Endothelial cell of umbilical vein (primary cell): Measurements from ENCODE around the gene DAZAP1. TPM values are rescaled to one million over a fixed set of nuclear protein-coding genes. Genes with fewer than 3 reads are reported as not detected.

Experiments used
- BruUV-seq: library from RNA; stranded (reverse); fragments of 400-500 nt; replicated peaks from 2 replicates; lab custom pipeline; 2021; lab: Mats Ljungman, UMichigan
- CTCF ChIA-PET: fragments of 300-600, 350-600 bp; sonication (Branson Sonifier 250); formaldehyde crosslinking; loops from one replicate; lab custom pipeline; 2021; ENCODE audit warnings: antibody characterized with exemption, inconsistent platforms; lab: Charles Lee
- POLR2A ChIA-PET: fragments of 300-600, 350-600 bp; sonication (Branson Sonifier 250); formaldehyde crosslinking; loops from one replicate; lab custom pipeline; 2021; ENCODE audit warnings: antibody characterized with exemption, inconsistent platforms; lab: Charles Lee
- DNase-seq: peaks from one replicate; pipeline ENCODE4 v3.0.0-alpha.2; 2011; ENCODE audit warnings: low read depth, low spot score
- FAIRE-seq: peaks from 2 replicates; lab custom pipeline; 2011; peaks lifted over from hg19 to GRCh38; lab: Jason Lieb, UNC
- H2AFZ ChIP-seq: 2 replicates; pipeline ENCODE4 v1.6.0; 2012; ENCODE audit warnings: low read depth, low read length, control low read depth, inconsistent platforms
- H3K27ac ChIP-seq: 2 replicates; pipeline ENCODE4 v1.5.1; 2011; ENCODE audit warnings: low read depth, mild to moderate bottlenecking, control low read depth, low read length, moderate library complexity; ENCODE audit not compliant: insufficient read depth
- H3K27me3 ChIP-seq, 2 experiments: 2 replicates each; pipeline versions ENCODE4 v1.6.0 to v1.6.1; 2011; ENCODE audit warnings: low read length in 2 of 2, mixed read lengths in 1 of 2; ENCODE audit not compliant: control insufficient read depth in 2 of 2, insufficient read depth in 2 of 2
- H3K36me3 ChIP-seq, 2 experiments: 2 replicates in 1 of 2; 3 replicates in 1 of 2; pipeline ENCODE4 v1.5.1; 2011; ENCODE audit warnings: low read length in 2 of 2, mild to moderate bottlenecking in 1 of 2, moderate library complexity in 1 of 2; ENCODE audit not compliant: control insufficient read depth in 2 of 2, insufficient read depth in 2 of 2; ENCODE audit errors: extremely low read depth in 1 of 2
- H3K4me1 ChIP-seq: 3 replicates; pipeline ENCODE4 v1.5.1; 2011; ENCODE audit warnings: mild to moderate bottlenecking, low read length; ENCODE audit not compliant: control insufficient read depth, insufficient read depth; ENCODE audit errors: extremely low read depth
- H3K4me2 ChIP-seq: 2 replicates; pipeline ENCODE4 v1.6.1; 2011; ENCODE audit warnings: low read length, control low read depth, mixed read lengths; ENCODE audit not compliant: insufficient read depth
- H3K4me3 ChIP-seq, 3 experiments: fragments of 200-600 bp in 1 of 3; sonication (generic), shearing (Covaris generic) in 1 of 3; replicated peaks in 1 of 3; 2 replicates each; pipeline ENCODE4 v1.5.1; 2011 to 2016; ENCODE audit warnings: control low read depth in 3 of 3, low read length in 3 of 3, mild to moderate bottlenecking in 2 of 3, inconsistent platforms in 1 of 3, low read depth in 1 of 3, moderate library complexity in 1 of 3; ENCODE audit not compliant: insufficient read depth in 1 of 3
- H3K79me2 ChIP-seq: 2 replicates; pipeline ENCODE4 v1.6.0; 2012; ENCODE audit warnings: low read length, inconsistent platforms; ENCODE audit not compliant: control insufficient read depth, insufficient read depth
- H3K9ac ChIP-seq: replicated peaks from 2 replicates; pipeline ENCODE3; 2011; ENCODE audit warnings: low read length, control low read depth; ENCODE audit not compliant: insufficient read depth; ENCODE audit errors: extremely low read depth
- H3K9me1 ChIP-seq: replicated peaks from 3 replicates; pipeline ENCODE4 v1.6.0; 2011; ENCODE audit warnings: mild to moderate bottlenecking, low read length; ENCODE audit not compliant: control insufficient read depth, insufficient read depth; ENCODE audit errors: extremely low read depth
- H3K9me3 ChIP-seq: replicated peaks from 2 replicates; pipeline ENCODE4 v1.5.1; 2012; ENCODE audit warnings: low read length, inconsistent platforms; ENCODE audit not compliant: control insufficient read depth, insufficient read depth
- H4K20me1 ChIP-seq: replicated peaks from 2 replicates; pipeline ENCODE3; 2011; ENCODE audit warnings: mild to moderate bottlenecking, low read length; ENCODE audit not compliant: control insufficient read depth, insufficient read depth; ENCODE audit errors: extremely low read depth
- EZH2 ChIP-seq: IDR thresholded peaks from 2 replicates; pipeline ENCODE4 v1.6.1; 2012; ENCODE audit warnings: borderline replicate concordance, low read depth, mild to moderate bottlenecking, moderate library complexity, low read length, inconsistent platforms; ENCODE audit not compliant: severe bottlenecking
- FOS ChIP-seq: IDR thresholded peaks from 2 replicates; pipeline ENCODE4 v1.6.1; 2011; ENCODE audit warnings: mild to moderate bottlenecking, low read length, moderate library complexity, borderline replicate concordance; ENCODE audit not compliant: insufficient read depth
- GATA2 ChIP-seq: IDR thresholded peaks from 2 replicates; pipeline ENCODE4 v1.7.0; 2011; ENCODE audit warnings: low read depth, mild to moderate bottlenecking, moderate library complexity, mixed read lengths, low read length; ENCODE audit not compliant: insufficient read length, insufficient read depth
- JUN ChIP-seq: IDR thresholded peaks from 2 replicates; pipeline ENCODE4 v1.6.1; 2011; ENCODE audit warnings: borderline replicate concordance, low read depth; ENCODE audit not compliant: insufficient read length, insufficient read depth
- MAX ChIP-seq: IDR thresholded peaks from 2 replicates; pipeline ENCODE4 v1.6.1; 2011; ENCODE audit not compliant: insufficient read depth, insufficient read length
- MYC ChIP-seq: IDR thresholded peaks from one replicate; pipeline ENCODE4 v1.6.1; 2011; ENCODE audit warnings: mild to moderate bottlenecking, low read depth, low read length
- POLR2A ChIP-seq: IDR thresholded peaks from 2 replicates; pipeline ENCODE4 v1.6.1; 2012; ENCODE audit warnings: low read depth, mild to moderate bottlenecking, control low read depth, low read length
- POLR2AphosphoS5 ChIP-seq: IDR thresholded peaks from 2 replicates; pipeline ENCODE4 v1.6.1; 2012; ENCODE audit warnings: low read depth, mild to moderate bottlenecking, control low read depth, low read length, moderate library complexity; ENCODE audit not compliant: insufficient read depth
- dilution Hi-C: fragments of 300-500 bp; cut with MboI; formaldehyde crosslinking; loops from one replicate; pipeline ENCODE4 v1.15.0; 2019; ENCODE audit warnings: low sequenced_read_pairs; ENCODE audit not compliant: extremely low pct_ligation_motif_present
- intact Hi-C: fragments of 100-400 bp; cut with micrococcal nuclease; formaldehyde crosslinking; loops from one replicate; pipeline ENCODE4 v1.10.0; 2022
- polyA plus RNA-seq, 4 experiments: library from polyadenylated mRNA; depleted of rRNA in 3 of 4; stranded (reverse) in 3 of 4; unstranded in 1 of 4; fragments of >200 nt; gene quantifications; 2 replicates each; pipeline versions ENCODE4 v1.2.1 to v1.2.3, GENCODE V29; 2011 to 2012; ENCODE audit warnings: missing spikeins in 1 of 4
- total RNA-seq: library from RNA; stranded (reverse); gene quantifications from 2 replicates; pipeline ENCODE4 v1.2.3, GENCODE V29; 2021
- TF ChIP-seq, protein P1 (sequence below), 2 donors: IDR thresholded peaks; 1 replicate in 1 of 2; 2 replicates in 1 of 2; pipeline ENCODE4 v1.5.1; 2011; ENCODE audit warnings: low read length in 2 of 2, mild to moderate bottlenecking in 2 of 2, moderate library complexity in 2 of 2, control low read depth in 1 of 2, inconsistent platforms in 1 of 2, low read depth in 1 of 2; ENCODE audit not compliant: insufficient read depth in 1 of 2; ENCODE audit errors: extremely low read depth in 1 of 2

Gene DAZAP1
- total and polyA plus RNA-seq, 2 donors (not counting 3 experiments of a cell fraction or from before 2014, with no cell fraction given): 50.1 to 187 TPM

GRCh38 chr19:1393841-1394240 lies 13.5 kb upstream of the DAZAP1 start:
- dilution Hi-C loops (no loop called here), intact Hi-C loops (no loop called here)
- POLR2A ChIA-PET: no interaction called here
- no peak overlapping the region for H3K4me2 ChIP-seq
- H4K20me1 ChIP-seq: no peaks in the 10 kb centered on the region
- no peaks in the 10 kb centered on the region for H3K9me1 ChIP-seq
- no peak overlapping the region for H3K9ac ChIP-seq
- H3K4me1 ChIP-seq: no peaks in the 10 kb centered on the region
- no peak for FAIRE-seq
- no peak overlapping the region for H3K4me3 ChIP-seq
- CTCF ChIA-PET: no interaction called here
- no peaks in the 10 kb centered on the region for H3K79me2 ChIP-seq
- no peaks in the 10 kb centered on the region for H3K9me3 ChIP-seq
- H2AFZ ChIP-seq: no peak overlapping the region
- BruUV-seq: no TSS peak
- no peak overlapping the region for H3K27ac ChIP-seq
- H3K27me3 ChIP-seq: no peaks in the 10 kb centered on the region
- H3K36me3 ChIP-seq: peaks cover 3 to 18% of the 10 kb centered on the region in 2 experiments
- no peak for DNase-seq
- TF ChIP-seq JUN (no peak), MAX (no peak), MYC (no peak), POLR2AphosphoS5 (no peak), FOS (no peak), EZH2 (no peak), GATA2 (no peak), POLR2A (no peak)
- TF ChIP-seq, protein P1, sequence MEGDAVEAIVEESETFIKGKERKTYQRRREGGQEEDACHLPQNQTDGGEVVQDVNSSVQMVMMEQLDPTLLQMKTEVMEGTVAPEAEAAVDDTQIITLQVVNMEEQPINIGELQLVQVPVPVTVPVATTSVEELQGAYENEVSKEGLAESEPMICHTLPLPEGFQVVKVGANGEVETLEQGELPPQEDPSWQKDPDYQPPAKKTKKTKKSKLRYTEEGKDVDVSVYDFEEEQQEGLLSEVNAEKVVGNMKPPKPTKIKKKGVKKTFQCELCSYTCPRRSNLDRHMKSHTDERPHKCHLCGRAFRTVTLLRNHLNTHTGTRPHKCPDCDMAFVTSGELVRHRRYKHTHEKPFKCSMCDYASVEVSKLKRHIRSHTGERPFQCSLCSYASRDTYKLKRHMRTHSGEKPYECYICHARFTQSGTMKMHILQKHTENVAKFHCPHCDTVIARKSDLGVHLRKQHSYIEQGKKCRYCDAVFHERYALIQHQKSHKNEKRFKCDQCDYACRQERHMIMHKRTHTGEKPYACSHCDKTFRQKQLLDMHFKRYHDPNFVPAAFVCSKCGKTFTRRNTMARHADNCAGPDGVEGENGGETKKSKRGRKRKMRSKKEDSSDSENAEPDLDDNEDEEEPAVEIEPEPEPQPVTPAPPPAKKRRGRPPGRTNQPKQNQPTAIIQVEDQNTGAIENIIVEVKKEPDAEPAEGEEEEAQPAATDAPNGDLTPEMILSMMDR (IDR thresholded peaks at IDR 0.05; ENCODE audit: extremely low read depth in 1 of 2, insufficient read depth in 1 of 2, low read depth in 1 of 2, low read length in 2 of 2): no peak
